ENCODE results near the gene DNAH10.
"Not testable (repeated sequence)": the region's sequence is repeated elsewhere in the genome, so short reads cannot be mapped to it uniquely, and the experiment has no call there.

The DNAH10 gene

GRCh38 chr12:123945287-123946151 lies 183.4 kb downstream of the DNAH10 start:
- no peak for DNase-seq (ENCODE audit: low read depth, low spot score)
- H3K4me3 ChIP-seq (ENCODE audit: low read depth, low read length): no peak overlapping the region
- no peak for TF ChIP-seq CTCF (IDR thresholded peaks at IDR 0.05; ENCODE audit: insufficient read depth, low read length, missing control alignments)
- ChIA-PET POLR2A (no interaction called here), CTCF (interaction anchor here (0.6 to 1.6 kb wide), 2 partner anchors 41 to 824 kb away, joined by 3 to 8 read pairs; no protein-coding TSS in a partner anchor)

DNA sequence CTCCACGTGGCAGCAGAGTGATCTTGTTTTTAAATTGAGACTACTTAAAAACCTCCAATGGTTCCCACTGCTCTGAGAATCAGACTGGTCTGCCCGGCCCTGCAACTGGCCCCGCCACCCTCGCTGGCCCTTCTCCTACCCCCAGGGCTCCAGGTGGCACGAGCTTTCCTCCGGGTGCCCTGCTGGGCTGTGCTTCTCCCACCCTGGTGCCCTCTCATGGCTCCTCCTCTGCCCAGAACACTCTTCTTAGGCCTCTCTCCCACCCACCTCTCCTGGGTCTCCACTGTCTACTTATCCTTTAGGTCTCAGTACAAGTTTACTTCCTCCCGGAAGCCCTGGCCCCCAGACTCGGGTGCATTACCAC lies 184.0 kb downstream of the DNAH10 start:
- POLR2A ChIA-PET: no interaction called here

GRCh38 chr12:123946516-123947505 lies 184.7 kb downstream of the DNAH10 start:
- CTCF ChIA-PET; POLR2A ChIA-PET; DNase-seq (ENCODE audit: low read depth, low spot score); H3K4me3 ChIP-seq (ENCODE audit: low read depth, low read length): not testable (repeated sequence)

More for the DNA sequence above, 184.0 kb downstream of the DNAH10 start:
- CTCF ChIA-PET: no interaction called here
- no peak for TF ChIP-seq CTCF (IDR thresholded peaks at IDR 0.05; ENCODE audit: insufficient read depth, low read length, missing control alignments)
- no peak for DNase-seq (ENCODE audit: low read depth, low spot score)
- no peak overlapping the region for H3K4me3 ChIP-seq (ENCODE audit: low read depth, low read length)

DNA sequence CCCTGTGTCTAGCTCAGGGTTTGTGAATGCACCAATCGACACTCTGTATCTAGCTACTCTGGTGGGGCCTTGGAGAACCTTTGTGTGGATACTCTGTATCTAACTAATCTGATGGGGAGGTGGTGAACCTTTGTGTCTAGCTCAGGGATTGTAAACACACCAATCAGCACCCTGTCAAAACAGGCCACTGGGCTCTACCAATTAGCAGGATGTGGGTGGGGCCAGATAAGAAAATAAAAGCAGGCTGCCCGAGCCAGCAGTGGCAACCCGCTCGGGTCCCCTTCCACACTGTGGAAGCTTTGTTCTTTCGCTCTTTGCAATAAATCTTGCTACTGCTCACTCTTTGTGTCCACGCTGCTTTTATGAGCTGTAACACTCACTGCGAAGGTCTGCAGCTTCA lies 185.4 kb downstream of the DNAH10 start:
- POLR2A ChIA-PET; DNase-seq (ENCODE audit: low read depth, low spot score); H3K4me3 ChIP-seq (ENCODE audit: low read depth, low read length): not testable (repeated sequence)
- CTCF ChIA-PET: interaction anchor here (1.1 kb wide), 1 partner anchor 12 kb away, joined by 3 read pairs; no protein-coding TSS in a partner anchor

- H3K4me3 ChIP-seq (ENCODE audit: low read depth, low read length): no peak overlapping the region
- TF ChIP-seq CTCF (IDR thresholded peaks at IDR 0.05; ENCODE audit: insufficient read depth, low read length, missing control alignments): no peak
- CTCF ChIA-PET: interaction anchor here (1.1 kb wide), 2 partner anchors 10 to 11 kb away, joined by 3 to 5 read pairs; no protein-coding TSS in a partner anchor
- POLR2A ChIA-PET: no interaction called here
- DNase-seq (ENCODE audit: low read depth, low spot score): no peak
These were observed 186.3 kb downstream of the DNAH10 start for GRCh38 chr12:123948401-123948795.

DNA sequence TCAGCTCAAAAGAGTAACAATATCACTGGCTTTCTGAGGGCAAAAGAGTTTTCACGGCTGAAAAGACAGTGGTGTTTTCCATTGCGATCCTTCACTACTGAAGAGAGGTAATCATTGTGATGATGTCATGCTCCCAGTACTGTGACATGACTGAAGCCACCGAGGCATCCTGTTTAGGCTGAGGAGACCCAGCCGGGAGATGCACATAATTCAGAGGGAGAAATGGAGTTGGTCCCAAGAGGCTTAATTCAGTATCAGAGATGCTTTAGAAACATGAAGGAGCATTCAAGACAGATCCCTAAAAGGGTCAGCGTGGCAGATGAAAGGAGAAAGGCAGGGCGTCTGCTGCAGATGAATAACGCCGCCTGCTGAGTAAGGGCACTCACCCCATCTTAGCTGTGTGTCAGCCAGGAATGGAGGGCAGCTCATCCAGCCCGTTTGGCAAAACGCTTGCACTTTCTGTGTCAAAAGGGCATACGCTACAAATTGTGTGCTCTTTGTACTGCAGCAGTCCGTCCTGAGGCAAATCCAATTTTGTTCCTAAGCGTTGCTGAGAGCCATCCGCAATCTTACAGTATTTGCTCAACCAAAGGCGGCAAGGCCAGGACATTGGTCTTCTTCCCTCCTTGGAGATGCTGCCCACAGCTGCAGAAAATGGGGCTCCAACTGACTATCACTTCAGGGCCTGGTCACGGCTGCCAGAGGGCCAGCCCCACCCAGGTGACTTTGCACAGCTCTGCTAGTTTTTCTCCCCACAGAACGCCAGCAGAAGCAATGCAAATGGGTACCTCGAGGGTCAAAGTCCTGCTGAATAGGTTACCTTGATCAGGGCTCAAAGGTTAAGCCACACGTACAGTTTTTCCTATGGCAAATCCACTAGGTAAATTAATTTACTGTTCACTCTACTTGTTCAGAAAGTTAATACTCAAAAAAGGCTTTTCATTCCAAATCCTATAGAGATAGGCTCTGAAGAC lies 187.0 kb downstream of the DNAH10 start:
- ChIA-PET CTCF (interaction anchor here (1.1 kb wide), 1 partner anchor 10 kb away, joined by 5 read pairs; no protein-coding TSS in a partner anchor), POLR2A (no interaction called here)
- no peak for DNase-seq (ENCODE audit: low read depth, low spot score)
- TF ChIP-seq CTCF (IDR thresholded peaks at IDR 0.05; ENCODE audit: insufficient read depth, low read length, missing control alignments): no peak
- no peak overlapping the region for H3K4me3 ChIP-seq (ENCODE audit: low read depth, low read length)
